GM12873 (cell line): ENCODE data around the gene PRDM2.

Experiments
- TF ChIP-seq, protein P1 (sequence below): IDR thresholded peaks from 2 replicates; pipeline ENCODE4 v1.5.1; 2012; ENCODE audit warnings: low read depth, mild to moderate bottlenecking, moderate library complexity, low read length, control low read depth; ENCODE audit not compliant: insufficient read depth; ENCODE audit errors: missing control alignments

Gene PRDM2

DNA sequence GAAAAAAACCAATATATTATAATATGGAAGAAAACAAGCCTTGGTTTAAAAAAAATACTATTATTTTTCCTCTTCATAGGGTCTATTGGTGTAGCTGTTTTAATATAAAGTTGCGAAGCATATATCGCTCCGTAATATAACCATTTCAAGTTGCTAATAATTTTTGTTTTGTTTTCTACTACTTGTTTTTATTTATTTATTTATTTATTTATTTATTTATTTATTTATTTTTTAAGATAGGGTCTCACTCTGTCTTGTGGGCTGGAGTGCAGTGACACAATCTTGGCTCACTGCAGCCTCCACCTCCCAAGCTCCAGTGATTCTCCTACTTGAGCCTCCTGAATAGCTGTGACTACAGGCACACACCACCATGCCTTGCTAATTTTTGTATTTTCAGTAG is 46.4 kb downstream of the PRDM2 start:
- TF ChIP-seq, protein P1, sequence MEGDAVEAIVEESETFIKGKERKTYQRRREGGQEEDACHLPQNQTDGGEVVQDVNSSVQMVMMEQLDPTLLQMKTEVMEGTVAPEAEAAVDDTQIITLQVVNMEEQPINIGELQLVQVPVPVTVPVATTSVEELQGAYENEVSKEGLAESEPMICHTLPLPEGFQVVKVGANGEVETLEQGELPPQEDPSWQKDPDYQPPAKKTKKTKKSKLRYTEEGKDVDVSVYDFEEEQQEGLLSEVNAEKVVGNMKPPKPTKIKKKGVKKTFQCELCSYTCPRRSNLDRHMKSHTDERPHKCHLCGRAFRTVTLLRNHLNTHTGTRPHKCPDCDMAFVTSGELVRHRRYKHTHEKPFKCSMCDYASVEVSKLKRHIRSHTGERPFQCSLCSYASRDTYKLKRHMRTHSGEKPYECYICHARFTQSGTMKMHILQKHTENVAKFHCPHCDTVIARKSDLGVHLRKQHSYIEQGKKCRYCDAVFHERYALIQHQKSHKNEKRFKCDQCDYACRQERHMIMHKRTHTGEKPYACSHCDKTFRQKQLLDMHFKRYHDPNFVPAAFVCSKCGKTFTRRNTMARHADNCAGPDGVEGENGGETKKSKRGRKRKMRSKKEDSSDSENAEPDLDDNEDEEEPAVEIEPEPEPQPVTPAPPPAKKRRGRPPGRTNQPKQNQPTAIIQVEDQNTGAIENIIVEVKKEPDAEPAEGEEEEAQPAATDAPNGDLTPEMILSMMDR = no peak

DNA sequence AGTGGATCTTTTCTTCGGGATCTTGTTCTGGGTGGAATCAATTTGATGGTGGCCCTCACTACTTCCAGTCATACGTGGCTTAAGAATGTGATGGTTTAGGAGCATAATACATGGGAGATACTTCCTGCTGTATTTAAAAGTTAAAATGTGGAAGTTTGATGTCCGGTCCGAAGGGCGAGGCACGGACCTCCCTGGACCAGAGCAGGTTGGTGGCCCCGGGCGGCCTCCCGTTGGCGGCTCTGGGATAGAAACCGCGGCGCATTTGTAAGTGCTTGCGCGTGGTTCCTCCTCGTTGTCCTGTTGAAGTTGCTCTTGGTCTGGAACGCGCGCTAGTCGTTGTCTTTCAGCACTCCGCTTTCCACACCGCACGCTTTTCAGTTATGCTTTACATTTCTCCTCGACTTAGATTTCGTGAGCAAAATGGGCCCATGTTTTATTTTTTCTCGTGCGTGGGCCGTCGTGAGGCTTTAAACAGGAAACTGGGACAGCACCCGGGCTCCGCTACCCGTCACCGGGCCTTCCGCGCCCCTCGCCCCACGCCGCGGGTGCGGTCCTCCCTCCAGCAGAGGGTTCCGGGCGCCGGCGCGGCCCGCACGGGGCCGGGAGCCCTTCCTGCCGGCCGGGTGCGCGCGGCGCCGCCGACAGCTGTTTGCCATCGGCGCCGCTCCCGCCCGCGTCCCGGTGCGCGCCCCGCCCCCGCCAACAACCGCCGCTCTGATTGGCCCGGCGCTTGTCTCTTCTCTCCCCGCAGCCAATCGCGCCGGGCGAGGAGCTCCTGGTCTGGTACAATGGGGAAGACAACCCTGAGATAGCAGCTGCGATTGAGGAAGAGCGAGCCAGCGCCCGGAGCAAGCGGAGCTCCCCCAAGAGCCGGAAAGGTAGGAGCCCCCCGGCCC is 48.9 kb downstream of the PRDM2 start:
- TF ChIP-seq, protein P1 = no peak

DNA sequence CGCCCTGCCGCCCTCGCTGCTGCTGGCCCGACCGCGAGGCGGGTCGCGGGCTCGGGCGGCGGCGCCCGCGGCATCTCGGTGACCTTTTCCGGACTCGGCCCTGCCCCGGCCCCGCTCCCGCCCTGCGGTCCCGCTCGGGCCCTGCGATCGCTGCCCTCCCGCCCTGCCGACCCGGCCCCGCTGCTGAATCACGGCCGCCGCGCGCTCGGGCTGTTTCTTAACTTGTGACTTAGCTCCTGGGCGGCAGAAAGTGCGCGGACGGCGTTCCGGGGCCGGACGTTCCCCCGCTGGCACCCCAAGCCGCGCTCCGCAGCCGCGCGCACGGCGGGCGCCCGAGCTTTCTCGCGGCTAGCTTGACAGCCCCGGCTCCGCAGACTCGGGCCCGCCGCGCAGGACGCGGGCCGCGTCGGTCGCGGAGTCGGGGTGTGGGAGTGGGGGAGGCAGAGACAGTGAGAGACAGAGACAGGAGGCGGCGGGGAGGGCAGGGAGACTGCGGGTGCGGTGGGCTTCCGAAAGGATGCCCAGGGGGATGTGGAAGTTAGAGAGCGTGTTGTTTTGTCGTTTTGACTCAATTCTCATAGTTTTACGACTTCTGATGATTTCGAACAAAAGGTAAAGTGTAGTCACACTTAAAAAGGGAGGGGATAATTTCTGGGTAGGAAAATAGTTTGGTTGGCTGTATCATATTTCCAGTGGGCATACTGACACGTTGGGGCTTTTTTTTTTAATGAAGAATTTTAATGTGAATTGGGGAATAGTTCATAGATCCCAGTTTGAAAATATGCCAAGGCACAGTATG is 49.8 kb downstream of the PRDM2 start:
- TF ChIP-seq, protein P1 = no peak

DNA sequence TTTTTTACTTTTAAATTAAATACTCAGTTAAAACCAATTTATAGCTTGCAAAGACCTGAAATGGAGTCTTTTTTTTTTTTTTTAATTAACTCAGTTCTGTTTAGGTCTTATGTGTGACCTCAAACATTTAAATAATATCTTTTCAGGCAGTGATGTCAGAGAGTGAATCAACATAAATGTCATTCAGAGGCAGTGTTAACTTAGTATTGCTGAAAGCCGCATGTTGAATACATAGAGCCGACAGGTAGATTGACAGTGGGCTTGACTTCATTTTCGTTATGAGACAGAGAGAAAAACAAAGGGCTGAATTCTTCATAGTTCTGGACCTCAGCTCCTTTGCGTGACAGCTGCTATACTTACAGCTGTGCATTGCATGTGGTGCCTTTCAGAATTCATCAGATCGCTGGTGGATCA is 51.5 kb downstream of the PRDM2 start:
- TF ChIP-seq, protein P1 = no peak

DNA sequence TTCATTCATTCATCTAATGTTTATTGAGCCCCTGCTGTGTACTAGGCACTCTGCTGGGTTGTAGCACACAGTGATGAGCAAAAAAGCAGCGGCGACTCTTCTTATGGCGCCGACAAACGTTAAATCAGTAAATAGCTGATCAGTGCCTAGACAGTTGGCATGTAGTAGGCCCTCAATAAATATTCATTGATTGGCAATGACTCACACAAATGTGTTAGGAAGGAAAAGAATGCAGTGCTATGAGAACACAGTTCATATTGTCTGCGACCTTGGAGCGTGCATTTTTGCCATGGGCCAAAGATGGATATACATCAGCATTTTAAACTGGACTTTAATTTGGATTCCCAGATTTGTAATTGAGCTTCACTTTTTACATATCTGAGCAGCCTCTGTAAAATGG is 52.0 kb downstream of the PRDM2 start:
- TF ChIP-seq, protein P1 = no peak

DNA sequence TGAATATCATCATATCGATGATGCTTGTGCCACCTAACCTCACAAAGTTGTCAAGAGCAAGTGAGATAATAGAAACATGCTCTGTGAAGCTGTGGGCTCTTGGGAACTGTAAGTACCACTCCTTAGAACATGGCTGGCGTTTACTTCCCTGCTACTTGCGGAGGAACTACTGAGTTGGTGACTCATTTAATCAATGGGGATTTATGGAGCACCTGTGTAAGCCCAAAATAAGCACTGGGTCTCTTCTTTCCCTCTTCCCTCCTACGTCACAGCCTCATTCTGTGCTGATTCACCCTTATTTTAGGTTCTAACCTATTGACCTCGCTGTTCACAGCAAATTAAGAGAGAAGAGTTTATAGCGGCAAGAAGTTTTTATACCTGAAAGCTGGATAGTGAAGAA is 52.9 kb downstream of the PRDM2 start:
- TF ChIP-seq, protein P1 = no peak

DNA sequence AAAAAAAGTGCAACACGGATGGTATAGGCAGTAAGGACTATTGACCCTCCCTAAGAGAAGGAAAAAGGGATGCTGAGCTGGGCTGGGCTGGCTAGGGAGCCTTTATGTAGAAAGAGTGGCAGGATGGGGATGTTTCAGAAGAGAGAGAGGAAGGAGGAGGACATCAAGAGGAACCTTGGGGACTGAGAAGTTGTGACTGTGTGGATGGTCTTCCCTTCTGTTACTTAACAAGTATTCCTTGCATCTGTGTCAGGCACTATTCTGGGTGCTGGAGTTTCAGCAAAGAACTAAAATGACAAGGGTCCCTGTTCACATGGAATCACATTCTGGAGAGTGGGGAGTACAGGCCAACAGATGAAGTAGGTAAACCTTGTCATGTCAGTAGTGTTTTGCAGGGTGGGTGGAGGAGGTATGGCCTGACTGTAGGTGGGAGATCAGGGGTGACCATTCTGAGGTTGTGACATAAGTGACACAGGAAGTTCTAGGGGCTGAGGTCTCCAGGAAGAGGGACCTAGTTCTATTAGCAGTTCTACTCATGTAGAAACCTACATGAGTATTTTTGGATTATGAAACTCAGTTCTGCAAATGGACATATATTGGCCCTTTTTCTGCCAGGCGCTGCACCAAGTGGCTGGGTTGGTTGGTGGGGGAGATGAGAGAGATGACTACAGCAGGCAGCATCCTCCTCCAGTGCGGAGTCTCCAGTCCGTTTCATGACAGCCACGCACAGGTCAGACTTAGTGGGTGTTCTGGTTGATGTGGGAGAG is 53.8 kb downstream of the PRDM2 start:
- TF ChIP-seq, protein P1 = no peak
